GM12874 (cell line): ENCODE data around the gene MUC20.

Source experiments
- TF ChIP-seq, protein P1 (sequence below): IDR thresholded peaks from 2 replicates; pipeline ENCODE4 v1.5.1; 2011; ENCODE audit warnings: low read depth, mild to moderate bottlenecking, control low read depth, low read length, moderate library complexity; ENCODE audit not compliant: insufficient read depth

MUC20 gene

DNA sequence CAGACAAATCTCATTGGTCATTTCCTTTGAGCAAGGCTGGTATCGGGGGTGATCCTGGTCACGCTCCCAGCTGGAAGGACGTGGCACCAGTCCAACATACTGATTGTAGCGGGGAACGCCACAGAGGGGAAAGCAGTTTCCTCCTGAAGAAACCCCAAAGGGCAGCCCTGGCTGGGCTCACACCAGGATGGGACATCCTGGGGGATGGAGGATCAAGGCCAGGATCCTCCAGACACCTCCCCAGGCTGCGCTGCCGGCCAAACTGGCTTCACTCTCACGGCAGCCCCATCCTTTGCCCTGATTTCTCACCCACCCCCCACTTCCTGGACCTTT lies 36.6 kb downstream of the MUC20 start:
- TF ChIP-seq, protein P1, sequence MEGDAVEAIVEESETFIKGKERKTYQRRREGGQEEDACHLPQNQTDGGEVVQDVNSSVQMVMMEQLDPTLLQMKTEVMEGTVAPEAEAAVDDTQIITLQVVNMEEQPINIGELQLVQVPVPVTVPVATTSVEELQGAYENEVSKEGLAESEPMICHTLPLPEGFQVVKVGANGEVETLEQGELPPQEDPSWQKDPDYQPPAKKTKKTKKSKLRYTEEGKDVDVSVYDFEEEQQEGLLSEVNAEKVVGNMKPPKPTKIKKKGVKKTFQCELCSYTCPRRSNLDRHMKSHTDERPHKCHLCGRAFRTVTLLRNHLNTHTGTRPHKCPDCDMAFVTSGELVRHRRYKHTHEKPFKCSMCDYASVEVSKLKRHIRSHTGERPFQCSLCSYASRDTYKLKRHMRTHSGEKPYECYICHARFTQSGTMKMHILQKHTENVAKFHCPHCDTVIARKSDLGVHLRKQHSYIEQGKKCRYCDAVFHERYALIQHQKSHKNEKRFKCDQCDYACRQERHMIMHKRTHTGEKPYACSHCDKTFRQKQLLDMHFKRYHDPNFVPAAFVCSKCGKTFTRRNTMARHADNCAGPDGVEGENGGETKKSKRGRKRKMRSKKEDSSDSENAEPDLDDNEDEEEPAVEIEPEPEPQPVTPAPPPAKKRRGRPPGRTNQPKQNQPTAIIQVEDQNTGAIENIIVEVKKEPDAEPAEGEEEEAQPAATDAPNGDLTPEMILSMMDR: no peak

DNA sequence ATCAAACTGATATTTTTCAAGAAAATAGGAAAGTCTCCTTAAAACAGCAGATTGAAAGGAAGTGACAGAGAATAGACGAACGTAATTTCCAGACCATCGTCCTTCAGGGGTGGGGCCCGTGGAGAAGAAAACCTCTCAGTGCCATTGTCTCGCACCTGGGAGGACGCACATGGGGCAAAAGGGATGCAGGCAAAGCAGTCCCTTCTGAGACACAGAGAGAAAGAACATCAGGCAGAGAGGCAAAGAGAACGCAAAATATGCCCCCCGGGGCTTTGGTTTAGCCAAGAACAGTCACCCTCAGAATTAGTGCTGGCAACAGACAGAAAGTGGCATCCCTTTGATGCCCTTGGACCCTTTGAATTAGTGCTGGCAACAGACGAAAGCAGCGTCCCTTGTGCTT lies 37.0 kb downstream of the MUC20 start:
- TF ChIP-seq, protein P1: no peak

DNA sequence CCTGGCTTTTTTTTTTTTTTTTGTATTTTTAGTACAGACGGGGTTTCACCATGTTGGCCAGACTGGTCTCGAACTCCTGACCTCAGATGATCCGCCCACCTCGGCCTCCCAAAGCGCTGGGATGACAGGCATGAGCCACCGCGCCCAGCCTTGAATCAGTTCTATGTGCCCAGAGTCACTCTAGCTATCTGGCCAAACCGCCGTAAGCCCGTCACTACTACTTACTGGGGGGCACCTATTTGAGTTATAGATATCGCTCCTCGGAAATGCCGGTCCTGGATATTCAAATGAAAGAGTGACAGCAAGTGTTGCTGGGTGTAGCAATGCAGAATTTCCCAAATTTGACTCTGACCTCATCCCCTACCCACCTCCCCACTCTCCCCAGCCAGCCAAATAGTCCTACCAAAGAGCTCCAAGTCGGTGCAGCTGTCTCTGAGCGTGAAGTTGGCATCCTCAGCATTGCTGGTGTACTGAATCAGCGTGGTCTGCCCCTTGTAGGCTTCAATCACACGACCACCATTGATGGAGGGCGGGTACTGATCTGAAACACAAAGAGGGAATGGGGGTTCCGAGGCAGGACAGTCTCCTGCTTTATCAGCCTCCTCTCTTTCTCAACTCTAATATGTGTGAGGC lies 38.1 kb downstream of the MUC20 start:
- TF ChIP-seq, protein P1: no peak

DNA sequence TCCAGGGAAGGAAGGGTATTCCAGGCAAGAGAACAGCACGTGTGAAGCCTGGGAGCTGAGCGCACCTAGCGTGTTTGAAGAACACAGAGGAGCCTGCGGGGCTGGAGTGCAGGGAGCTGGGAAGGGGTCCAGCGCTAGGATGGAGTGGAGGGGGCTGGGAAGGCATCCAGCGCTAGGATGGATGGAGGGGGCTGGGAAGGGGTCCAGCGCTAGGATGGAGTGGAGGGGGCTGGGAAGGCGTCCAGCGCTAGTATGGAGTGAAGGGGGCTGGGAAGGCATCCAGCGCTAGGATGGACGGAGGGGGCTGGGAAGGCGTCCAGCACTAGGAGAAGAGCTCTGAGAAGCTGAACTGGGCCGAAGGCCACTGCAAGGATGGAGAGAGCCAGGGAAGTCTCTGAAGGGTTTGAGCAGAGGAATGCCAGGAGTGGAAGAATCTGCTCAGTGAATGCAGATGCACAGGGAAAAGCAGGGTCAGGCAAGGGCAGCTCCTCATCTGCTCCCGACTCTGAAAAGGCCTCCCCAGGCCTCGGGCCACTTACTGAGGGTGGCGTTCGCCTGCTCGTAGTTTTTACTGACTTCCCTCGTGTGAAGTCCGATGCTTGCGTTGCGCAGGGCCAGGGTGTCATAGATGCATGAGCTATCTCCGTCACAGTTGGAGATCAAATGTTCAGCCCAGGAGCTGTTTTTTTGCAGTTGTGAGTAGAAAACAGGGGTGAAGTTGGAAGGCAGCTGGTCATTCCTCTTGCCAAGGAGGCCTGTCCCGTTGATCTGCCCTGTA lies 39.8 kb downstream of the MUC20 start:
- TF ChIP-seq, protein P1: no peak

DNA sequence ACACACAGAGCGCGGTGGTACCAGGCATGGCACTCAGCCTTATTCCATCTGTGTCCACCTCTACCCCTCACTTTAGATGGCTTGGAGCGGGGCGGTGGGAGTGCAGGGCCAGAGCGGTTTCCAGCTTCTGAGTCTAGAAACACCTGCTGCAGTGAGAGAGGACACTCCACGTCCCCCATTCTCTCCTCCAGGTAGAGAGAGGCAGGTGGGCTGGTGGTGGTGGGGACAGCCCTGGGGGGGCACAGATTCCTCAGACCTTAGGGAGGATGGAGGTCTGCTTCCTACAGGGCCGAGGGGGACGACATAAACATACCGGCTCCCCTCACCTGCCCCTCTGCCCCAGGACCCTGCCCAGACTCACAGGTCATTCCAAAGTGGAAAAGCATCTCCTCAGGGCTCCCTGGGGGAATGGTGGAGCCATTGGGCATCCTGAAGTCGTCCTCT lies 40.4 kb downstream of the MUC20 start:
- TF ChIP-seq, protein P1: no peak

DNA sequence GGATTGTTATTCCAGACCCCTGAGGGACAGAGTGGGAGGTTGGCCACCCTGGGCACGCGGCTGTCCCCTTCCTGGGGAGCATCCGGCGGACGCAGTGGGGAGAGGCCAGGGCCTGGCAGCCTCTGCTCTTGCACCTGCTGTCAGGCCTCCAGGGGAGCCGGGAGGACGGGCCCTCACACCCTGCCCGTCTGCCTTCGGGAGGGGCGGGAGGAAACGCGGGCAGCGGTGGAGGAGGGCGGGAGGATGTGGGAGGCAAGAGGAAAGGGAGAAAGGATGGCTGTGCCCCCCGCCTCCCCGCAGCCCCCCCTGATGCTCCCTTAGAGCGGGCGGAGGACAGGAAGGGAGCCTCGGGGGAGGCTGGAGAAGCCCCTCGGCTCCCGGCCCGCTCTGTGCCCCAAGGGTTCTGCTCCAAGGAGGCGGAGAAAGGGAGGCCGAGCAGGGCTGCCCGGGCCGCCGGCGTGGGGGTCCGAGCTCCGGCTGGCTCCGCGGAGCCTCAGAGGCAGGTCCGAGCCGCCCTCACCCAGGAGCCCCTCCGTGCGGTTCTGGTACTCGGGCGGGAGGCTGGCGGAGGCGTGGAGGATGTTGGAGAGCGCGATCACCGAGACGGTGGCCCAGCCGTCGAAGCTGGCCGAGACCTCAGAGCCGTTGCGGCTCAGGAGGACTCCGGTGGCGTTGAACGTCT lies 40.9 kb downstream of the MUC20 start:
- TF ChIP-seq, protein P1: no peak

DNA sequence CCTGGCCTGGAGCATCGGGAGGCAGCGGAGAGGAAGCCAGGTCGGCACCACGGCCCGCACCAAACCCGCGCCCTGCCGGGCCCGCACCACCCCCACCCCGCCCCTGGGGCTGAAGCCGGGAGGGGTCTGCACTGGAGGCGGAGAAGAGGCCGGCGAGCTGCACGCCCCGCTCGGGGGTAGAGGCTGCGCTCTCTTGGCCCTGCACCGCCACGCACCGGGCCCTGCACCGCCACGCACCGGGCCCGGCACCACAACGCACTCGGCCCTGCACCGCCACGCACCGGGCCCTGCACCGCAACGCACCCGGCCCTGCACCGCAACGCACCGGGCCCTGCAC lies 41.4 kb downstream of the MUC20 start:
- TF ChIP-seq, protein P1: no peak
